Gastroesophageal sphincter (tissue), 3 donors: Measurements from ENCODE around the gene APCDD1L.

Source experiments
- CTCF ChIP-seq, 4 experiments: fragments of 200-600 bp in 2 of 4; fragments of 450-650 bp in 2 of 4; sonication (generic) in 1 of 4; IDR thresholded peaks; one replicate each; pipeline ENCODE4 v1.5.1; 2017 to 2019; ENCODE audit warnings: antibody characterized with exemption in 4 of 4, mild to moderate bottlenecking in 2 of 4, moderate library complexity in 2 of 4
- EP300 ChIP-seq: sonication (generic); formaldehyde crosslinking; IDR thresholded peaks from one replicate; pipeline ENCODE4 v1.6.1; 2017; ENCODE audit warnings: antibody characterized with exemption, mild to moderate bottlenecking
- POLR2A ChIP-seq, 2 donors: fragments of 450-650 bp; IDR thresholded peaks; one replicate each; pipeline ENCODE4 v1.6.1; 2017; ENCODE audit warnings: antibody characterized with exemption in 2 of 2, mild to moderate bottlenecking in 2 of 2, moderate library complexity in 1 of 2
- POLR2AphosphoS5 ChIP-seq: sonication (generic); formaldehyde crosslinking; IDR thresholded peaks from one replicate; pipeline ENCODE4 v1.6.1; 2017; ENCODE audit warnings: antibody characterized with exemption

DNA sequence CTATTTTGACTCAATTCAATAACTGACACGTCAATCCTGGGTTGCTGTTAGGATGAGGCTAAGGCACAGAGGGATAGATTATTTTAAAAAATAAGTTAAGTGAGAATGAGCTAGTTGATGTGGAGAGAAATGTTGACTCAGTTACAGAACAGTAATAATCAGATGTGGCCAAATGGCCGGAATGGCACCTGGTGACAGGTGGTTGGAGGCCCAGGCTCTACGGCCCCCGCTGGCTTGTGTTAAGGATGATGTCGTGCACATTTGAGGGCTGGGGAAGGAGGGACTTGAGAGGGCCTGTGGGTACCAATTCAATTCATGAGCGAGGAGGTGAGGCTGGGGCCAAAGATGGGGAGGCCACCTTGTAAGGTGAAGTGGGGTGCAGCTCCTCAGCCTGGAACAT, 31.7 kb downstream of the APCDD1L start:
- TF ChIP-seq POLR2A (IDR thresholded peaks at IDR 0.05) = no peak
- TF ChIP-seq CTCF (IDR thresholded peaks at IDR 0.05) = no peak
- TF ChIP-seq POLR2AphosphoS5 = no peak
- no peak for TF ChIP-seq EP300
